ENCODE results near the gene ORAI1.
"Not testable (repeated sequence)": the region's sequence is repeated elsewhere in the genome, so short reads cannot be mapped to it uniquely, and the experiment has no call there.

Gene ORAI1

GRCh38 chr12:121608301-121608700 lies 18.0 kb upstream of the ORAI1 start:
- no peak for DNase-seq

GRCh38 chr12:121610239-121611149 lies 15.8 kb upstream of the ORAI1 start:
- no peak for DNase-seq

- peak; percentile 20 for DNase-seq
Measured at GRCh38 chr12:121611306-121611705, 15.0 kb upstream of the ORAI1 start.

GRCh38 chr12:121613462-121613861 lies 12.9 kb upstream of the ORAI1 start:
- no peak for DNase-seq

DNA sequence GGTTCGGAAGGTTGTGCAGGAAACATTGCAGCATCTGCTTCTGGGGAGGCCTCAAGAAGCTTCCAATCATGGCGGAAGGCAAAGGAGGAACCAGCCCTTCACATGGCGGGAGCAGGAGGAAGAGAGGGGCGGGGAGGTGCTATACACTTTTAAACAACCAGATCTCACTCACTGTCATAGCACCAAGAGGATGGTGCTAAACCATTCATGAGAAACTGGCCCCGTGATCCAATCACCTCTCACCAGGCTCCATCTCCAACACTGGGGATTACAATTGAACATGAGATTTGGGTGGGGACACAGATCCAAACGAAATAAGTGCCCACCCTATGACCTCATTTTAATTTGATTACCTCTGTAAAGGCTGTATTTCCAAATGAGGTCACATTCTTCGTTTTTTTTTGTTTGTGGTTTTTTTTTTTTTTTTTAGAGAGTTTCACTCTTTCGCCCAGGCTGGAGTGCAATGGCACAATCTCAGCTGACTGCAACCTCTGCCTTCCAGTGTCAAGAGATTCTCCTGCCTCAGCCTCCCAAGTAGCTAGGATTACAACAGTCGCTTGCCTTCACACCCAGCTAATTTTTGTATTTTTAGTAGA lies 11.4 kb upstream of the ORAI1 start:
- no peak for DNase-seq

GRCh38 chr12:121618659-121619233 lies 7.6 kb upstream of the ORAI1 start:
- no peak for DNase-seq

- no peak for DNase-seq
Measured at GRCh38 chr12:121620333-121620891, 5.9 kb upstream of the ORAI1 start.

GRCh38 chr12:121626853-121627640 lies 717 bp downstream of the ORAI1 start:
- peak; percentile 85 for DNase-seq

DNA sequence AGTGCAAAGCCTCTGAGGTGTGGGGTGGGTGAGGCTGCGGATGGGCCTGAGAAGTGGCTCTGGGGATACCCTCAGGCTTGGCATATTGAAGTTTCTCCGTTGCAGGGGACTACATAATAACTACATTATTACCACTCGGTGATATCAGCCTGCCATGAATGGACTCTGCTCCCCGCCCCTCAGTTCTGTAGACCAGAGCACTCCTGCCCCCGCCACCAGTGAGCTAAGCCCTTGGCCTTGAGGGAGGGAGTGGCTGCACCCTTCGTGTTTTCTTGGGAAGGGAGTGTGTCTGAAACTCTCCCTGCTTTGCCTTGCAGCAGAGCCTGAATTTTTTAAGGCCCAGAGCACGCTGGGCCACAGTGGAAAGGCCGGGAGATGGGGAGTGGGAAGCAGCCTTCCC lies 1.7 kb downstream of the ORAI1 start:
- peak; percentile 18 for DNase-seq

DNA sequence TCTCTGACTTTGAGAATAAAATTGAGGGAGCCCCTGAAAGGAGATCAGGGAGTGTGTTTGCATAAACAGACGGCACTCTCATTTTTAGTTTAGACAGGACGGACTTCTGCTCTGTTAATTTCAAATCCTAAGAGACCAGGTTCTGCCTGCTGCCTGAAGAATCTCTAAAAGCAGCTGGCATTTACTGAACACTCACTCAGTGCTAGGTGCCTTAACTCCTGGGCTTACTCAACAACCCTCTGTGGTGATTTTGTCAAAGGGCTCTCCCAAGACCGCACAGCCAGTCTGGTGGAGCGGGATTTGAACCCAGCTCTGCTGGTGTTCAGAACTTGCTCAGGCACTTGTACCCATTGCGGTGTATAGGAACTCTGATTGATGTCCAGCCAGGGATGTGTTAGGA lies 2.2 kb downstream of the ORAI1 start:
- no peak for DNase-seq

DNA sequence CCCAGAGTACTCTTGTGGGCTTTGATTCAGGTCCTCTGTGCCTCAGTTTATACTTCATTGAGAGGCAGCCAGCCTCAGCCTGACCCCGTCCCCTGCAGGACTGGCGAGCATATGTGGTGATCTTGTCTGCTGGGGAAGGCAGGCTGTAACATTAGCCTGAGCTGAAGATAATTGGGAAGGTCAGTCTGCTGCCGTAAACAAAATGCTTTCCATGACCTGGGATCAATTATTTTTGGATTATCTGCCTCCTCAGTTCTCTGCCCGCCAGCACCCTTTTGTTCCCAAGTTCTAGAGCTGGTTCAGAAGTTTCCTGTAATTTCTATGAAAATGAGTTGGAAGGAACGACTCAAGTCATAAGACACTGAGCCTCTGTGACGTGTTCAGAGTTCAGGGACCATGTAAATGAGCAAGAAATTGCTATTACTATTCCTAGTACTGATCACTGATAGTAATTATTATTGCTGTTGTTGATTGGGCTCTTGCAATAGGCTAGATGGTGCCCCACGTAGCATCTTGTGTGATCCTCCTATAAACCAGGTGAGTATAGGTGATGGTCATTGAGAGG lies 4.5 kb downstream of the ORAI1 start:
- DNase-seq = no peak

- DNase-seq = no peak
Measured at GRCh38 chr12:121632069-121632970, 6.0 kb downstream of the ORAI1 start.

- DNase-seq = not testable (repeated sequence)
Measured at GRCh38 chr12:121633833-121634196, 7.5 kb downstream of the ORAI1 start.

GRCh38 chr12:121634836-121635235 lies 8.5 kb downstream of the ORAI1 start:
- no peak for DNase-seq

- DNase-seq = peak; percentile 42
Measured at GRCh38 chr12:121637231-121637914, 11.0 kb downstream of the ORAI1 start.

DNA sequence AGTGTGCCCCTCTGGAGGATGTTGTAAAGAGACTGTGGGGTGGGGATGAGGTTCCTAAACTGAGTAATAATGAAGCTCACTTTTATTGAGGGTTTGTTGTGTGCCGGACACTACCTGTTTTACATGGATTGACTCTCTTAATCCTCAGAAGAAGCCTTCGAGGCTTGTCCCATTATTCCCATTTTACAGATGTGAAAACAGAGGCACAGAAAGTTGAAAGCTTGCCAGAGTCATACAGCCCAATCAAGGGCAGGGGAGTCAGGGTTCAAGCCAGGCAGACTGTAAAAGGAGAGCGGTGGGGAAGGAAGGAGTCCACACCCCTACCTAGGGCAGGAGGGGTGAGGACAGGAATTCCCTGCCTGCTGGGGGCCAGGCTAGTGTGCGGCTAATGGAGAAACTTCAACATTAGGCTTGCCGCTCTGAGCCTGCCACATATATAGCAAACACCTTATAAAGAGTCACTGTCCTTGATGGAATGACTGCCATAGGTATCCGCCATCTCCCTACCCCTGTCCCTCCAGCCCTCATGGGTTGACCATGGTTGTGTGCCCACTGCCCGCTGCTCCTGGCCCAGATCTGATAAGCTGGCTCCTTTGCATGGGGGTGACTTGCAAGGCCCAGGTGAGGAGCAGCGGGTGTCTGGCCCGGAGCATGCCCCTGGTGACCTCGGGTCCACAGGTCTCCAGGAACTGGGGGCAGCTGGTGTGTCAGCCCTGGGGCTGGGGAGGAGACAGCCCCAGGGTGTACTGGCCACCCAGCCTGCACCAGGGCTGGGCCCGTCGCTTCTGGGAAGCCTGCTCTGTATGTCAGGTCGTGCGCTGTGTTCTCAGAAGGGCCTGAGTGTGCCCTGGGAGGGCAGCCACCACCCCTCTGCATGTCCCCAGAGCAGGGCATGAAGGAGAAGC lies 12.2 kb downstream of the ORAI1 start:
- no peak for DNase-seq

DNA sequence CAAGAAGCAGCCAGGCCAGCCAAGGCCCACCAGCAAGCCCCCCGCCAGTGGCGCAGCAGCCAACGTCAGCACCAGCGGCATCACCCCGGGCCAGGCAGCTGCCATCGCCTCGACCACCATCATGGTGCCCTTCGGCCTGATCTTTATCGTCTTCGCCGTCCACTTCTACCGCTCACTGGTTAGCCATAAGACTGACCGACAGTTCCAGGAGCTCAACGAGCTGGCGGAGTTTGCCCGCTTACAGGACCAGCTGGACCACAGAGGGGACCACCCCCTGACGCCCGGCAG lies 15.0 kb downstream of the ORAI1 start:
- DNase-seq = no peak

- no peak for DNase-seq
Measured at GRCh38 chr12:121648458-121649028, 22.2 kb downstream of the ORAI1 start.

DNA sequence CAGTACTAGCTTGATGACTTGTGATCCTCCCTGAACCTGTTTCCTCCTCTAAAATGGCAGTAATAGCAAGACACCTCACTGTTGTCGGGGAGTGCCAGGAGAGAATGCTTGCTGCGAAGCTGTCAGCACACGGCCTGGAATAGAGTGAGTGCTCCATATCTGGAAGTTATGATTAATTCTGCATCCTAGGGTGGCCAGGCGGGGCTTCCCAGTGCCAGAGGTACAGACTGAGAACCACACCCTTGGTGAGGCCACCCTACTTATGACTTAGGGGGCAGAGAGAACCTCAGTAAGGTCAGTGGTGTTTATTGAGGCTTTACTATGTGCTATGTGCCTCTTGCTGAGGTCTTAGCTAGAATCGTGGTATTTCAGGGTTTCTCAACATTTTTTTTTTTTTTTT lies 23.0 kb downstream of the ORAI1 start:
- DNase-seq = no peak
